Caco-2 (cell line): ENCODE data around the gene C3orf62. TPM values are rescaled to one million over a fixed set of nuclear protein-coding genes. Genes with fewer than 3 reads are reported as not detected.

Experiments used
- BruUV-seq: library from RNA; stranded (reverse); fragments of 400-500 nt; replicated peaks from 2 replicates; lab custom pipeline; 2021; lab: Mats Ljungman, UMichigan
- CTCF ChIA-PET: fragments of 300-600 bp; sonication (Branson Sonifier 250); formaldehyde crosslinking; loops from one replicate; lab custom pipeline; 2022; ENCODE audit warnings: antibody characterized with exemption; lab: Charles Lee
- POLR2A ChIA-PET: fragments of 300-600 bp; sonication (Branson Sonifier 250); formaldehyde crosslinking; loops from one replicate; lab custom pipeline; 2022; ENCODE audit warnings: antibody characterized with exemption; lab: Charles Lee
- DNase-seq, 2 experiments: peaks; one replicate each; pipeline versions ENCODE4 v3.0.0 to v3.0.0-alpha.2; 2020 to 2022
- H3K27me3 ChIP-seq: replicated peaks from 2 replicates; pipeline ENCODE4 v1.6.0; 2011; ENCODE audit warnings: low read length; ENCODE audit not compliant: control insufficient read depth, insufficient read depth
- H3K36me3 ChIP-seq: 2 replicates; pipeline ENCODE4 v1.5.1; 2011; ENCODE audit warnings: low read length; ENCODE audit not compliant: control insufficient read depth, insufficient read depth
- H3K4me1 ChIP-seq: fragments of 250-450 bp; sonication (Bioruptor Pico); 2 replicates; pipeline ENCODE4 v1.5.1; 2020; ENCODE audit warnings: mild to moderate bottlenecking
- H3K4me3 ChIP-seq: 2 replicates; pipeline ENCODE4 v1.5.1; 2011; ENCODE audit warnings: low read depth, mild to moderate bottlenecking, control low read depth, low read length
- H3K9me3 ChIP-seq: fragments of 250-450 bp; sonication (Bioruptor Pico); 2 replicates; pipeline ENCODE4 v1.5.1; 2020; ENCODE audit warnings: mild to moderate bottlenecking, moderate library complexity
- H3K27ac Mint-ChIP-seq: one replicate; pipeline ENCODE4 v1.8.0; 2022; ENCODE audit warnings: mixed read lengths; ENCODE audit not compliant: unreplicated experiment
- H3K27me3 Mint-ChIP-seq: one replicate; pipeline ENCODE4 v1.8.0; 2022; ENCODE audit warnings: mixed read lengths; ENCODE audit not compliant: insufficient read depth, unreplicated experiment
- H3K36me3 Mint-ChIP-seq: one replicate; pipeline ENCODE4 v1.8.0; 2022; ENCODE audit warnings: mild to moderate bottlenecking, mixed read lengths; ENCODE audit not compliant: insufficient read depth, unreplicated experiment
- H3K4me1 Mint-ChIP-seq: one replicate; pipeline ENCODE4 v1.8.0; 2022; ENCODE audit warnings: low read depth, mixed read lengths; ENCODE audit not compliant: unreplicated experiment
- H3K4me3 Mint-ChIP-seq: one replicate; pipeline ENCODE4 v1.8.0; 2022; ENCODE audit warnings: mild to moderate bottlenecking, moderate library complexity, mixed read lengths; ENCODE audit not compliant: unreplicated experiment
- H3K9me3 Mint-ChIP-seq: one replicate; pipeline ENCODE4 v1.8.0; 2022; ENCODE audit warnings: mixed read lengths; ENCODE audit not compliant: unreplicated experiment
- CTCF ChIP-seq, 2 experiments: fragments of 200-600 bp in 1 of 2; IDR thresholded peaks; 1 replicate in 1 of 2; 2 replicates in 1 of 2; pipeline versions ENCODE4 v1.5.1 to v1.8.0; 2011 to 2022; ENCODE audit warnings: antibody characterized with exemption in 1 of 2, control low read depth in 1 of 2, inconsistent platforms in 1 of 2, low read depth in 1 of 2, low read length in 1 of 2, mild to moderate bottlenecking in 1 of 2, moderate library complexity in 1 of 2; ENCODE audit not compliant: insufficient read depth in 1 of 2, severe bottlenecking in 1 of 2, unreplicated experiment in 1 of 2
- intact Hi-C: fragments of 100-400 bp; cut with micrococcal nuclease; formaldehyde crosslinking; loops from one replicate; pipeline ENCODE4 v1.10.0; 2022; ENCODE audit not compliant: unreplicated experiment
- total RNA-seq: library from RNA; stranded (reverse); gene quantifications from 2 replicates; pipeline ENCODE4 v1.2.3, GENCODE V29; 2022

The C3orf62 gene
- total RNA-seq, 1 experiment from 2014 or later: 6.5 TPM

GRCh38 chr3:49271047-49271446 lies 6.0 kb downstream of the C3orf62 start:
- Mint-ChIP-seq H3K4me1 (peaks cover 7% of the 10 kb centered on the region), H3K36me3 (peaks cover 17% of the 10 kb centered on the region), H3K4me3 (no peak overlapping the region), H3K9me3 (no peaks in the 10 kb centered on the region), H3K27me3 (no peaks in the 10 kb centered on the region), H3K27ac (no peak overlapping the region)
- no peak overlapping the region for H3K4me3 ChIP-seq
- no TSS peak for BruUV-seq
- no peaks in the 10 kb centered on the region for H3K9me3 ChIP-seq
- no peak for TF ChIP-seq CTCF (IDR thresholded peaks at IDR 0.05; ENCODE audit: insufficient read depth in 1 of 2, low read depth in 1 of 2, low read length in 1 of 2, severe bottlenecking in 1 of 2, unreplicated experiment in 1 of 2)
- no peaks in the 10 kb centered on the region; the same call in none of the 2 replicates for H3K36me3 ChIP-seq
- POLR2A ChIA-PET: no interaction called here
- intact Hi-C loops: no loop called here
- H3K4me1 ChIP-seq: peaks cover 2% of the 10 kb centered on the region
- H3K27me3 ChIP-seq: no peaks in the 10 kb centered on the region
- no peak for DNase-seq
- CTCF ChIA-PET: no interaction called here

GRCh38 chr3:49270156-49270500 lies 6.9 kb downstream of the C3orf62 start:
- H3K4me1 Mint-ChIP-seq: peaks cover 14% of the 10 kb centered on the region
- DNase-seq: no peak
- TF ChIP-seq CTCF (IDR thresholded peaks at IDR 0.05; ENCODE audit: insufficient read depth in 1 of 2, low read depth in 1 of 2, low read length in 1 of 2, severe bottlenecking in 1 of 2, unreplicated experiment in 1 of 2): no peak
- Histone ChIP-seq H3K9me3 (no peaks in the 10 kb centered on the region), H3K27me3 (no peaks in the 10 kb centered on the region), H3K36me3 (no peaks in the 10 kb centered on the region; the same call in none of the 2 replicates), H3K4me3 (no peak overlapping the region), H3K4me1 (peaks cover 7% of the 10 kb centered on the region)
- H3K27me3 Mint-ChIP-seq: no peaks in the 10 kb centered on the region
- no TSS peak for BruUV-seq
- intact Hi-C loops: no loop called here
- ChIA-PET CTCF (no interaction called here), POLR2A (no interaction called here)
- H3K27ac Mint-ChIP-seq: no peak overlapping the region
- H3K9me3 Mint-ChIP-seq: no peaks in the 10 kb centered on the region
- H3K4me3 Mint-ChIP-seq: no peak overlapping the region
- H3K36me3 Mint-ChIP-seq: peaks cover 26% of the 10 kb centered on the region

- peaks cover 26% of the 10 kb centered on the region for H3K36me3 Mint-ChIP-seq
- Histone ChIP-seq H3K27me3 (no peaks in the 10 kb centered on the region), H3K4me1 (peaks cover 7% of the 10 kb centered on the region), H3K9me3 (no peaks in the 10 kb centered on the region), H3K4me3 (no peak overlapping the region), H3K36me3 (no peaks in the 10 kb centered on the region; the same call in none of the 2 replicates)
- intact Hi-C loops: no loop called here
- no peaks in the 10 kb centered on the region for H3K27me3 Mint-ChIP-seq
- no peak overlapping the region for H3K27ac Mint-ChIP-seq
- POLR2A ChIA-PET: no interaction called here
- peaks cover 14% of the 10 kb centered on the region for H3K4me1 Mint-ChIP-seq
- no TSS peak for BruUV-seq
- no peak for TF ChIP-seq CTCF (IDR thresholded peaks at IDR 0.05; ENCODE audit: insufficient read depth in 1 of 2, low read depth in 1 of 2, low read length in 1 of 2, severe bottlenecking in 1 of 2, unreplicated experiment in 1 of 2)
- CTCF ChIA-PET: no interaction called here
- DNase-seq: no peak
- no peak overlapping the region for H3K4me3 Mint-ChIP-seq
- H3K9me3 Mint-ChIP-seq: no peaks in the 10 kb centered on the region
Observed at GRCh38 chr3:49269443-49270155, 7.4 kb downstream of the C3orf62 start.
